OCI-LY7 (cell line): ENCODE data around the gene COL13A1.

ENCODE experiments used
- CTCF ChIP-seq: fragments of 200-600 bp; sonication (generic); conservative IDR thresholded peaks from 2 replicates; pipeline ENCODE4 v1.5.1; 2014; ENCODE audit warnings: mild to moderate bottlenecking, antibody characterized with exemption, low read length, moderate library complexity, mixed read lengths
- EZH2phosphoT487 ChIP-seq: fragments of 200-600 bp; sonication (generic); IDR thresholded peaks from 2 replicates; pipeline ENCODE4 v1.6.1; 2018; ENCODE audit warnings: low read depth, borderline replicate concordance, mild to moderate bottlenecking, mixed run types, antibody characterized with exemption, low read length, moderate library complexity, mixed read lengths

- no peak for TF ChIP-seq CTCF
- TF ChIP-seq EZH2phosphoT487 = no peak
Observed at GRCh38 chr10:69916118-69916517, 114.4 kb downstream of the COL13A1 start.
